Measurements from ENCODE around the gene CACYBP.

CACYBP gene

GRCh38 chr1:175033953-175034352 is 34.2 kb downstream of the CACYBP start:
- Histone ChIP-seq H3K36me3 (replicated peaks; ENCODE audit: insufficient read depth, low read length) (no peaks in the 10 kb centered on the region), H2AFZ (ENCODE audit: low read length) (no peak overlapping the region), H3K9me2 (replicated peaks; ENCODE audit: insufficient read depth, low read length) (no peaks in the 10 kb centered on the region), H3K27ac (ENCODE audit: low read length) (no peak overlapping the region), H3K79me2 (ENCODE audit: low read length) (no peaks in the 10 kb centered on the region), H3K9me3 (replicated peaks; ENCODE audit: insufficient read depth, low read length) (no peaks in the 10 kb centered on the region), H3K4me2 (ENCODE audit: low read depth, low read length) (no peak overlapping the region), H3K4me3 (ENCODE audit: low read length) (no peak overlapping the region), H4K20me1 (ENCODE audit: insufficient read depth, low read length) (no peaks in the 10 kb centered on the region), H3K4me1 (ENCODE audit: low read length) (peaks cover 7% of the 10 kb centered on the region), H3K27me3 (replicated peaks; ENCODE audit: insufficient read depth, low read length) (no peaks in the 10 kb centered on the region), H3K9ac (ENCODE audit: low read length) (no peak overlapping the region), H3F3A (ENCODE audit: insufficient read depth, low read length) (peaks cover 5% of the 10 kb centered on the region)
- DNase-seq, result no peak
- TF ChIP-seq EZH2 (optimal IDR thresholded peaks at IDR 0.05; ENCODE audit: low read depth, low read length) (no peak), EZH2phosphoT487 (IDR thresholded peaks at IDR 0.05; ENCODE audit: low read length) (no peak), CTCF (IDR thresholded peaks at IDR 0.05; ENCODE audit: low read length) (no peak)

- Histone ChIP-seq H3K4me3 (ENCODE audit: low read length) (no peak overlapping the region), H3K4me2 (ENCODE audit: low read depth, low read length) (no peak overlapping the region), H3K9ac (ENCODE audit: low read length) (no peak overlapping the region), H4K20me1 (ENCODE audit: insufficient read depth, low read length) (no peaks in the 10 kb centered on the region), H3K36me3 (replicated peaks; ENCODE audit: insufficient read depth, low read length) (no peaks in the 10 kb centered on the region), H3K4me1 (ENCODE audit: low read length) (no peaks in the 10 kb centered on the region), H2AFZ (ENCODE audit: low read length) (no peak overlapping the region), H3K79me2 (ENCODE audit: low read length) (no peaks in the 10 kb centered on the region), H3K27ac (ENCODE audit: low read length) (no peak overlapping the region), H3K9me3 (replicated peaks; ENCODE audit: insufficient read depth, low read length) (no peaks in the 10 kb centered on the region), H3K27me3 (replicated peaks; ENCODE audit: insufficient read depth, low read length) (no peaks in the 10 kb centered on the region), H3F3A (ENCODE audit: insufficient read depth, low read length) (no peaks in the 10 kb centered on the region), H3K9me2 (replicated peaks; ENCODE audit: insufficient read depth, low read length) (no peaks in the 10 kb centered on the region)
- no peak for TF ChIP-seq EZH2 (optimal IDR thresholded peaks at IDR 0.05; ENCODE audit: low read depth, low read length)
- no peak for DNase-seq
Observed at GRCh38 chr1:175034775-175035174, 35.0 kb downstream of the CACYBP start.

- no peak for DNase-seq
- Histone ChIP-seq H3K9me3 (replicated peaks; ENCODE audit: insufficient read depth, low read length) (no peaks in the 10 kb centered on the region), H3F3A (ENCODE audit: insufficient read depth, low read length) (no peaks in the 10 kb centered on the region), H3K36me3 (replicated peaks; ENCODE audit: insufficient read depth, low read length) (no peaks in the 10 kb centered on the region), H3K4me2 (ENCODE audit: low read depth, low read length) (no peak overlapping the region), H3K9ac (ENCODE audit: low read length) (no peak overlapping the region), H2AFZ (ENCODE audit: low read length) (no peak overlapping the region), H3K4me3 (ENCODE audit: low read length) (no peak overlapping the region), H3K79me2 (ENCODE audit: low read length) (no peaks in the 10 kb centered on the region), H4K20me1 (ENCODE audit: insufficient read depth, low read length) (no peaks in the 10 kb centered on the region), H3K27me3 (replicated peaks; ENCODE audit: insufficient read depth, low read length) (no peaks in the 10 kb centered on the region), H3K4me1 (ENCODE audit: low read length) (no peaks in the 10 kb centered on the region), H3K27ac (ENCODE audit: low read length) (no peak overlapping the region), H3K9me2 (replicated peaks; ENCODE audit: insufficient read depth, low read length) (no peaks in the 10 kb centered on the region)
- TF ChIP-seq CTCF (IDR thresholded peaks at IDR 0.05; ENCODE audit: low read length) (no peak), EZH2phosphoT487 (IDR thresholded peaks at IDR 0.05; ENCODE audit: low read length) (no peak), EZH2 (optimal IDR thresholded peaks at IDR 0.05; ENCODE audit: low read depth, low read length) (no peak)
Observed at GRCh38 chr1:175035865-175036264, 36.1 kb downstream of the CACYBP start.

- no peak overlapping the region for H2AFZ ChIP-seq (ENCODE audit: low read length)
- no peaks in the 10 kb centered on the region for H3K4me1 ChIP-seq (ENCODE audit: low read length)
- no peak overlapping the region for H3K27ac ChIP-seq (ENCODE audit: low read length)
- TF ChIP-seq EZH2phosphoT487 (IDR thresholded peaks at IDR 0.05; ENCODE audit: low read length) (no peak), CTCF (IDR thresholded peaks at IDR 0.05; ENCODE audit: low read length) (no peak)
- no peak for DNase-seq
- H3K9ac ChIP-seq (ENCODE audit: low read length), result no peak overlapping the region
- no peaks in the 10 kb centered on the region for H3K27me3 ChIP-seq (replicated peaks; ENCODE audit: insufficient read depth, low read length)
- H3K9me2 ChIP-seq (replicated peaks; ENCODE audit: insufficient read depth, low read length), result no peaks in the 10 kb centered on the region
- H3K4me2 ChIP-seq (ENCODE audit: low read depth, low read length), result no peak overlapping the region
- no peak overlapping the region for H3K4me3 ChIP-seq (ENCODE audit: low read length)
- H3K79me2 ChIP-seq (ENCODE audit: low read length), result no peaks in the 10 kb centered on the region
- no peaks in the 10 kb centered on the region for H4K20me1 ChIP-seq (ENCODE audit: insufficient read depth, low read length)
- no peaks in the 10 kb centered on the region for H3K36me3 ChIP-seq (replicated peaks; ENCODE audit: insufficient read depth, low read length)
- no peaks in the 10 kb centered on the region for H3K9me3 ChIP-seq (replicated peaks; ENCODE audit: insufficient read depth, low read length)
- H3F3A ChIP-seq (ENCODE audit: insufficient read depth, low read length), result no peaks in the 10 kb centered on the region
Observed at GRCh38 chr1:175036476-175036875, 36.7 kb downstream of the CACYBP start.
